Endothelial cell of umbilical vein (primary cell): Measurements from ENCODE around the gene VSIG10L2.

Experiments
- CTCF ChIP-seq, 2 donors: IDR thresholded peaks; 1 replicate in 1 of 2; 2 replicates in 1 of 2; pipeline ENCODE4 v1.5.1; 2011; ENCODE audit warnings: low read length in 2 of 2, mild to moderate bottlenecking in 2 of 2, moderate library complexity in 2 of 2, control low read depth in 1 of 2, inconsistent platforms in 1 of 2, low read depth in 1 of 2; ENCODE audit not compliant: insufficient read depth in 1 of 2; ENCODE audit errors: extremely low read depth in 1 of 2
- MAX ChIP-seq: IDR thresholded peaks from 2 replicates; pipeline ENCODE4 v1.6.1; 2011; ENCODE audit not compliant: insufficient read depth, insufficient read length
- POLR2A ChIP-seq: IDR thresholded peaks from 2 replicates; pipeline ENCODE4 v1.6.1; 2012; ENCODE audit warnings: low read depth, mild to moderate bottlenecking, control low read depth, low read length
- POLR2AphosphoS5 ChIP-seq: IDR thresholded peaks from 2 replicates; pipeline ENCODE4 v1.6.1; 2012; ENCODE audit warnings: low read depth, mild to moderate bottlenecking, control low read depth, low read length, moderate library complexity; ENCODE audit not compliant: insufficient read depth

GRCh38 chr11:125931668-125932067 lies 14.2 kb upstream of the VSIG10L2 start:
- TF ChIP-seq CTCF (IDR thresholded peaks at IDR 0.05; ENCODE audit: extremely low read depth in 1 of 2, insufficient read depth in 1 of 2, low read depth in 1 of 2, low read length in 2 of 2) (no peak), MAX (no peak), POLR2AphosphoS5 (no peak), POLR2A (no peak)
